ENCODE data around the gene TMEM212.

GRCh38 chr3:171802590-171802956 lies 40.6 kb upstream of the TMEM212 start:
- TF ChIP-seq JUNB (IDR thresholded peaks at IDR 0.05) (no peak), CTCF (IDR thresholded peaks at IDR 0.05) (no peak)

Measured in A549 (cell line).